NCI-H1436 (cell line): Measurements from ENCODE around the gene PRSS57.

ENCODE experiments used
- DNase-seq: peaks from one replicate; lab custom pipeline; 2025; lab: John Stamatoyannopoulos, UW

PRSS57 gene

DNA sequence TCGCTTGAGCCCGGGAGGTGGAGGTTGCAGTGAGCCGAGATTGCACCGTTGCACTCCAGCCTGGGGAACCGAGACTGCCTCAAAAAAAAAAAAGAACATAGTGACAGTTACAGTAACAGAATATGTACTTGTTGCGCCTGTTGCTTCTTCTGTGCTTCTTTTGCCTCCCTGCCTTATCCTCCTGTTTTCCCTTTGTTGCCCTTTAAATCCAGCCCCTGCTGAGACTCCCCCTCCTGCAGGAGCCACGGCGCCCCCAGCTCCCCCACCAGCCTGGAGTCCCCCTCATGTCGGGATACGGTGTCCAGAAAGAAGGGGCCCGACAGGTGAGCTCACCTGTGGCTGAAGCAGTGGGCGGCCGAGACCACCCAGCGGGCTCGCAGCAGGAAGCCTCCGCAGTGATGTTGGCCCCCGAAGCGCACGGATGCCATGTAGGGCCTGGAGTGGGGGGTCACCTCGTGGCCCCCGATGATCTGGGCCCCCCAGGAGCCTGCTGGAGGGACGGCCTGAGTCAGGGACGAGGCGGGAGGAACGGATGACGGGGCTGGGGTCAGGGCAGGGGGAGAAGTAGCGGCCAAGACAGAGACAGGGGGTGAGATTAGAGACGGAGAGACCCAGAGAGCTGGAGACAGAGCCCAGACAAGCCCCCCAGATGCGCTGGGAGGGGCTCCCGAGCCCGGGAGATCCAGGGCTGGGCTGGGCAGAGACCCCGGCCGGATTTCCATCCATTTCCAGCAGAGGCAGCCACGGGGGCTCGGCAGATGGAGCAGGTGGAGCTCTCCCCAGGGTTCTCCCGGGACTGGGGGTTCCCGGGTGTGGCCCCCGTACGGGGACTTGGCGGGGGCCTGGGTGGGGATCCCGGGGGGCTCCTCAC lies 536 bp downstream of the PRSS57 start:
- DNase-seq, result no peak

DNA sequence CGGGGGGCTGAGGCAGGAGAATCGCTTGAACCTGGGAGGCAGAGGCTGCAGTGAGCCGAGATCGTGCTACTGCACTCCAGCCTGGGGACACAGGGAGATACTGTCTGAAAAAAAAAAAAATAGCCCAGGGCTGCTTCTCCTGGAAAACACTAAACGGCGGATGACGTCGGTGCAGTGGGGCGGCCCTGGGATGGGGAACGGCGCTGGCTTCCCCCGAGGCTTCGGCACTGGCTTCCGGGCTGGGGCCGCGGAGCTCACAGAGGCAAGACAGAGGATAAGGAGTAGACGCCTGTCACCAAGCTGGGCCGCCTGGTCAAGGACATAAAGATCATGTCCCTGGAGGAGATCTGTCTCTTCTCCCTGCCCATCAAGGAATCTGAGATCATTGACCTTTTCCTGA lies 5.0 kb downstream of the PRSS57 start:
- DNase-seq, result no peak

- DNase-seq, result no peak
Measured at GRCh38 chr19:688992-689391, 6.3 kb downstream of the PRSS57 start.

DNA sequence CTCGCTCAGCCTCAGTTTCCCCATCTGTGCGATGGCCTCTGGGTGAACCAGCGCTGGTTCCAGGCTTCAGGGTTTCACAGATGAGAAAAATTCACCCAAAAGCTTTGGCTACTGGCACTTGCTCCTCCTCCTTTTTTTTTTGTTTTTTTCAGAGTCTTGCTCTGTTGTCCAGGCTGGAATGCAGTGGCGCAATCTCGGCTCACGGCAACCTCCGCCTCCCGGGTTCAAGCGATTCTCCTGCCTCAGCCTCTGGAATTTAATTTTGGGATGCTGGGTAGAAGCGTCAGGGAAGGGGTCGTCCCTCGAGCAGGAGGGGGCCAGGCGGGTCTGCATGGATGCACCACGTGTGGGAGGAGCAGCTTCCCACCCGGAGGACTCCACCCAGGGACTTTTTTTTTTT lies 7.0 kb downstream of the PRSS57 start:
- DNase-seq, result no peak

DNA sequence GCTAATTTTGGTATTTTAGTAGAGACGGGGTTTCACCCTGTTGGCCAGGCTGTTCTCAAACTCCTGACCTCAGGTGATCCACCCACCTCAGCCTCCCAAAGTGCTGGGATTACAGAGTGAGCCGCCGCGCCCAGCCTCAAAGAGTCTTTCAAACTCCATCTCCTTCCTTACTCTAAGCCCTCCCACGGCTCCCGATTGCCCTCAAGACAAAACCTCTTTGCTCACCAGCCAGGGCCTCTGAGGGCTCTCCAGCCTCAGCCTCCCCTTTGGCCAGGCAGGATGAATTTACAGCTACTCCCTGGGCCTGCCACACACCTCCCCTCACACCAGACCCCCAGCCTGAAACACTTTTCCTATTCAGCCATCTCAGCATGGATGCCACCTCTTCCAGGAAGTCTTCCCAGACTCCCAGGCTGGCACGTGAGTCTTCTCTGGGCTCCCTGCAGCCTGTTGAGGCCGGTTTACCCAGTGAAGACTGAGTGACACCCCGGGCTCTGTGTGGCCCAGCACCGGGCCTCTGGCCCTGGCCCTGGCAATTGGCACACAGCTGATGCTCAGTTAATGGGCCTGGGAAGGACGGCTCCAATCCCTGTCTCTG lies 7.6 kb downstream of the PRSS57 start:
- DNase-seq, result no peak

DNA sequence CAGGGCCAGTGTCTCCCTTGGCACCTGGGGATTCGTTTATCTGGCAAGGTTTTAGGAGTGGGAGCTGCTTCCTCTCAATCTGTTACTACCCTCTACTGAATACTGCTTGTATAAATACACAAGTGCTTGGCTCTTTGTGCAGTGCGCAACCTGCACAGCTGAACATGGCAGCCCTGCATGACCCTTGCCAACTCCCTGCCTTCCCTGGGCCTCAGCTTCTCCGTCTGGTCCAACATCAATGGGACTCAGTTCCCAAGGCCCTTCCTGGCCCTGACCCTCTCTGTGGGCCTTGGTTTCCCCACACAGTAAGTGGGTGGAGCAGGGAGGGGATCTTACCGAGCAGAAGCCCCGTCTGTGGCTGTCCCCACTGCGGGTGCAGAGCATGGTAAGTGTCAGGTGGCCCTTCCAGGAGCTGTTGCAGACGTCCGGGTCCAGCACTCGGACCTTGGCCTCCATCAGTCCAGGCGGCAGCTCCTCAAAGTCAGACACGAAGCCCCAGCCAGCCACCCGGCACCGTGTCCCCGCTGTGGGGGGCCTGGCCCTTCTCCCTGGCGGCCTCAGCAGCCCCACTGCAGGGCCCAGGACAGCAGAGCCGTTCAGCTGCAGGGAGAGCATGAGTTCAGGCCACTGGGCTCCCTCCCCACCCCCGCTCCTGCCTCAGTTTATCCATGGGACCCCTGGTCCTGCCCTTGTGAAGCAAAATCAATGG lies 8.5 kb downstream of the PRSS57 start:
- DNase-seq, result no peak

- DNase-seq, result no peak
Measured at GRCh38 chr19:685454-685931, 9.8 kb downstream of the PRSS57 start.

DNA sequence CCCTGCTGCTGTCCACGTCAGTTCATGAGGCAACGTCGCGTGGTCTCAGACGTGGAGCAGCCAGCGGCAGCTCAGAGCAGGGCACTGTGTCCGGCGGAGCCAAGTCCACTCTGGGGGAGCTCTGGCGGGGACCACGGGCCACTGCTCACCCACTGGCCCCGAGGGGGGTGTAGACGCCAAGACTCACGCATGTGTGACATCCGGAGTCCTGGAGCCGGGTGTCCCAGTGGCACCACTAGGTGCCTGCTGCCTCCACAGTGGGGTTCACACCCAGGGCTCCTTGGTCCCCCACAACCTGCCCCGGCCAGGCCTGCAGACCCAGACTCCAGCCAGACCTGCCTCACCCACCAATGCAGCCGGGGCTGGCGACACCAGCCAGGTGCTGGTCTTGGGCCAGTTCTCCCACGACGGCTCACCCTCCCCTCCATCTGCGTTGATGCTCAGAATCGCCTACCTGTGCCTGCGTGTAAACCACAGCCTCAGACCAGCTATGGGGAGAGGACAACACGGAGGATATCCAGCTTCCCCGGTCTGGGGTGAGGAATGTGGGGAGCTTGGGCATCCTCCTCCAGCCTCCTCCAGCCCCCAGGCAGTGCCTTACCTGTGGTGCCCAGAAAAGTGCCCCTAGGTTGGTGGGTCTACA lies 12.5 kb downstream of the PRSS57 start:
- no peak for DNase-seq

DNA sequence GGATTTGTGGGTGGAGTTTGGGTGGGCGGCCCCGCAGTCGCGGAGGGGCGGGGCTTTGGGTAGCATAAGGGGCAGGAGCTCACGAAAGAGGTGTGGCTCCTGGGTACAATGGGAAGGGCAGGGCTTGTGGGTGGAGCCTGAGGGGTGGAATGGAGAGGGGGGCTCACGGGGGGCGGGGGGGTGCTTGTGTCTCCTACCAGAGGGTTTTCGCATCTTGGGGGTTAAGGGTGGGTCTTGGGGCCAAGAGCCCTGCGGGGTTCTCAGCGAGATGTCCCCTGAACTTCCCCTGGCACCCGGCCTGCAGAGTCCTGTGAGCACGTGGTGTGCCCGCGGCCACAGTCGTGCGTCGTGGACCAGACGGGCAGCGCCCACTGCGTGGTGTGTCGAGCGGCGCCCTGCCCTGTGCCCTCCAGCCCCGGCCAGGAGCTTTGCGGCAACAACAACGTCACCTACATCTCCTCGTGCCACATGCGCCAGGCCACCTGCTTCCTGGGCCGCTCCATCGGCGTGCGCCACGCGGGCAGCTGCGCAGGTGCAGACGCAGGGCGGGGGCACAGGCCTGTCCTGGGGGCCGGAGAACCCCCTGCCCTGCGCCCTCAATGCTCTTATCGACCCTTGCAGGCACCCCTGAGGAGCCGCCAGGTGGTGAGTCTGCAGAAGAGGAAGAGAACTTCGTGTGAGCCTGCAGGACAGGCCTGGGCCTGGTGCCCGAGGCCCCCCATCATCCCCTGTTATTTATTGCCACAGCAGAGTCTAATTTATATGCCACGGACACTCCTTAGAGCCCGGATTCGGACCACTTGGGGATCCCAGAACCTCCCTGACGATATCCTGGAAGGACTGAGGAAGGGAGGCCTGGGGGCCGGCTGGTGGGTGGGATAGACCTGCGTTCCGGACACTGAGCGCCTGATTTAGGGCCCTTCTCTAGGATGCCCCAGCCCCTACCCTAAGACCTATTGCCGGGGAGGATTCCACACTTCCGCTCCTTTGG lies 13.9 kb downstream of the PRSS57 start:
- no peak for DNase-seq

DNA sequence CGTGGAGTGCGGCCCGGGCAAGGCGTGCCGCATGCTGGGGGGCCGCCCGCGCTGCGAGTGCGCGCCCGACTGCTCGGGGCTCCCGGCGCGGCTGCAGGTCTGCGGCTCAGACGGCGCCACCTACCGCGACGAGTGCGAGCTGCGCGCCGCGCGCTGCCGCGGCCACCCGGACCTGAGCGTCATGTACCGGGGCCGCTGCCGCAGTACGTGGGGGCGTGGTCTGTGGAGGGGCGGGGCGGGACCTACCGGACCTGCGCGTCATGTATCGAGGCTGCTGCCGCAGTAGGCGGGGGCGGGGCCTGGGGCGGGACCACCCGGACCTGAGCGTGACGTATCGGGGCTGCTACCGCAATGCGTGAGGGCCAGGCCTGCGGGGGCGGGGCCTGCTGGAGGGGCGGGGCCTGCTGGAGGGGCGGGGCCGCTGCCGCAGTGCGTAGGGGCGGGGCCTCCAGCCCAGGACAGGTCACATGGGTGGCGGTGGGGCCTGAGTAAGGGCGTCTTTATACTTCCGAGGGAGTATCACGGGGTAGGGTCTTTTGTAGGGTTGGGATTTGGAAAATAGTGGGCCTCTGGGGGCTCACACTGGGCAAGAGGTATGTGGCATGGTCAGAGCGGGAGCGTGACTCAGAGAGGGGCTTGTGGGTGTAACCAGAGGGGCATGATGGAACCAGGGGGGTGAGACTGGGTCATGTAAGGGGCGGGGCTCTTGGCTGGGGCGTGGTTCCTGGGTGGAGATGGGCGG lies 14.8 kb downstream of the PRSS57 start:
- peak; percentile 96 for DNase-seq

DNA sequence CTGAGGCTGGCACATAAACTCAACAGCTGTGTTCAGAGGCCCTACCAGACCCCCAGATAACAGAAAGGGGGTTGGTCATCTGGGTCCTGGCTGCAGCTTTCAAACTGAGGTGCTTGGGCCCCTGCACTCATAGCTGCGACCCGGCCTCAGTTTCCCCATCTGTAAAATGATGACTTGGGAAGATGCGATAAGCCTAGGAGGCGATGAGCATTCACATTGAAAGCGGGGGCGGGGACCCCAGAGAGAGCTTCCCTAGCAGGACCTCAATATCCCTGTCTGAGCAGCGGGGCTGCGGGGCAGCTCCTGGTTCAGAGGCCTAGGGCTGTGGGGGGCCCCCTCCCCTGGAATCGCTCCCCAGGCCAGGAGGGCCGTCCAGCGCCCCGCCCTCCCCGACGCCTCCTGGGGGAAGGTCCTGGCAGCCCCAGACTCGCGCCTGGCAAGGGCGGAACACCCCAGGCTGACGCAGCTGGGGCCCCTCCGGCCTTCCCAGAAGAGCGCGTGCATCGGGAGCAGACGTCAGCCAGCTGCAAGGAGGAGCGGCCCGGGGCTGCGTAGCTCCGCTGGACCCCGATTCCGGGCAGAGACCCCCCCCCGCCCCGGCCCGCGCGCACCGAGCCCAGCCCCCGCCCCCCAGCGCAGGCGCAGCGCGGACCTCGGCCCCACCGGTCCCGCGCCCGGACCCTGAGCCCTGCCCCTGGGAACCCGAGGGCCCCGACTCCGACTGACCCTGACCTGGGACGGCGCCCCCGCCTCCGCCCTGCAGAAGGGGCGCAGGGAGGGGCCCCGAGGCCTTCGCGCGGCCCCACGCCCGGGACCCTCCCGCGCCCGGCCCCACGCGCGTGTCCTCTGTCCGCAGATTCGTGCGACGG lies 15.6 kb downstream of the PRSS57 start:
- DNase-seq, result no peak

DNA sequence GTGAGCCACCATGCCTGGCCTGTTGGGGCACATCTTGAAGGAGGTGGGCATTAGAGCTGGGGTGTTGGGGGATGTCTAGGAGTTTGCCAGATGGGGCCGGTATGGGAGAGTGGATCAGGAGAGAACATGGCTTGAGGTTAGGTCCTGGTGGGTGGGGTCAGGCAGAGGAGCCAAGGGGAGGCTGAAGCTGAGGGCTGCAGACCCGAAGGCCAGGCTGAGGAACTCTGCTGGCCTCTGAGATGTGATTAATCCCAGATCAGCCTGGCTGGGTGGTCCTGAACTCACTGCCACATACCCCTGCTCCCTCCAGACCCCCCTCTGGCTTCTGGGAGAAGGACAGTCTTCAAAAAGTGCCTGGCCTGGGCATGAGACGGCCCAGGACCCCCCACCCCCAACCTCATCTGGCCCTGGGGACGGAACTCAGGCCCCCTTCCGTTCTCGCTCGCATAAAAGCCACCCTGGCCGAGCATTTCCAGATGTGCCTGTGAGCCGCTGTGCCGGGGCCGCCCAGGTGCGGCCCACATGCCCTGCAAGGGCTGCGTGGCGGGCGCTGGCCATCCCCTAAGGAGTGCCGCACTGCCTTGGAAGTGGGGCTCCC lies 16.4 kb downstream of the PRSS57 start:
- DNase-seq, result no peak

DNA sequence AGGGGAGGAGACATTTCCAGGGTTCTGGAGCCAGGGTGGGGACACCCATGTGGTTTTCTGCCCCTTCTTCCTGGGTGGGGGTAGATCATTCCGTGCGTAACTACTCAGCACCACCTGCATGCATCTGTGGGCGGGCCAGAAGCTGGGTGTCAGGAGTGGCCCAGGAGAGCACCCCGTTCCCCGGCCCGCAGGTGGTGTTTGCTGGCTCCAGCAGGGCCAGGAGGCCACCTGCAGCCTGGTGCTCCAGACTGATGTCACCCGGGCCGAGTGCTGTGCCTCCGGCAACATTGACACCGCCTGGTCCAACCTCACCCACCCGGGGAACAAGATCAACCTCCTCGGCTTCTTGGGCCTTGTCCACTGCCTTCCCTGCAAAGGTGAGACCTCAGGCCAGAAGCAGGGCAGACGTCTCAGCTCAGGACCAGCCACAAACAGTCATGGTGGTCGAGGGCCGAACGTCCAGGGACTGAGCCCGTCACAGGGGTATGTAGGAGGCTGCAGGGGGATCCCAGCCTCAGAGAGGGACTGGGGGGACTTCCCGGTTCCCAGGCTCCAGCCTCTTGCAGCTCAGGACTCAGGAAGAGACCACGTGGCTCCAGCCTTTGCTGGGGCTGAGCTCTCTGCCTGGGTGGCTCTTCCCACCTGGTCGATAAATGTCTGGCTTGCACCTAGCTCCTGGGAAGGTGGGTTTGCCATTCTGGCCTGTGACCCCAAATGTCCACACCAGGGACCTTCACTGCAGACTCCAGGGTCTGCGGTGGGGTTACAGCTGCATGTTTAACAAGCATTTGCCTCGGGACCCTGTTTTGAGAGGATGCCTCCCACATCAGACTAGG lies 17.4 kb downstream of the PRSS57 start:
- no peak for DNase-seq

DNA sequence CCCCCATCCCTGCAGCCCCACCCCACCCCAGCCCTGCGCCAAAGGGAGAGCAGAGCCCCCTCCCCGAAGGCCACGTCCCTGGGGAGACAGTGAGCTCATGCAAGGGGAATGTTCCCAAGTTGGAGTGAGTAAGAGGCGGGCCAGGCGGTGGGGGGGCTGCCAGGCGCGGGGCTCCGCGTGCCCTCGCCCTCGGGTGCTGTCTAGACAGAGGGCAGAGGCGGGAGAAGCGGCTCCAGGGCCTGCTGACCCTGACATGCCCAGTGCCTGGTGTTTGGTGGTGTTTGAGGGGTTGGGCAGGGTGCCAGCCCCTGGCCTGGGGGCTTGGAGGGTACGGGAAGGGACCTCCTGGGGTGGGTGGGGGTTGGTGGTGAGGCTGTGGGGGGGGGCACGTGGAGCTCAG lies 18.1 kb downstream of the PRSS57 start:
- no peak for DNase-seq

DNA sequence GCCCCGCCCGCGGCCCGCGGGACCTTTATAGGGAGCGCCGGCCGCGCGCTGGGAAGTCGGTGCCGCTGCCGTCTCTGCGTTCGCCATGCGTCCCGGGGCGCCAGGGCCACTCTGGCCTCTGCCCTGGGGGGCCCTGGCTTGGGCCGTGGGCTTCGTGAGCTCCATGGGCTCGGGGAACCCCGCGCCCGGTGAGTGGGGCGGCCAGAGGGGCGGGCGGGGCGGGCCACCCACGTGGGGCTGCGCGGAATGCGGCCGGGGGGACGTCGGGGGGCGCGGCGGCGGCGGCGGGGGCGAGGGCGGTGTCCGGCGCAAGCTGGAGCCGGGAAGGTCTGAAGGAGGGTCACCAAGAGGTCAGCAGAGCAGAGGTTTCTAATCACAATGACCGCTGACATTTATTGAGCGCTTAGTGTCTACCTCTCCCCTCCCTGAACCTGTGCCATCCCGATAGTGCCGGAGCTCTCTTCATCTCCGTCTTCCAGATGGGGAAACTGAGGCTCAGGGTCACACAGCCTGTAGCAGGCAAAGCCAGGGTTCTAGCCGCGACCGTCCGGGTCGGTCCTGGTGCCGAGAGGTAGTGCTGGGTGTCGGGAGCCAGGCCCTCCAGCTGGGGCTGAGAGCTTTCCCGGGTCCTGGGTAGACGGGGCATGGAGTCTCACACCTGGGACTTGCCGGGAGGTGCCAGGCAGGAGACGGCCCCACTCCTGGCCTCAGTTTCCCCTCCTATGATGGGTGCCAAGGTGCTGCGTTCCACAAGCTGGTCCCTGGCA lies 18.7 kb downstream of the PRSS57 start, which contains the start of gene FSTL3:
Gene FSTL3 (plus strand): TSS at position 54 of the 767 bp plus-strand sequence. CDS start 32 bp downstream, at position 86.
- no peak for DNase-seq

- DNase-seq, result no peak
Measured at GRCh38 chr19:676007-676338, 19.3 kb downstream of the PRSS57 start.
